GM18870 (cell line): ENCODE measurements around the gene UVRAG.

Source experiments
- ATAC-seq: cut with Tn5 transposase; IDR thresholded peaks from one replicate; pipeline ENCODE4 v1.9.1; 2021; ENCODE audit warnings: moderate library complexity; ENCODE audit not compliant: unreplicated experiment

Gene UVRAG

GRCh38 chr11:75802913-75803820 is 11.8 kb upstream of the UVRAG start:
- ATAC-seq, result peak; percentile 61

GRCh38 chr11:75809111-75809510 is 5.9 kb upstream of the UVRAG start:
- no peak for ATAC-seq

- no peak for ATAC-seq
Measured at GRCh38 chr11:75809991-75810390, 5.0 kb upstream of the UVRAG start.

GRCh38 chr11:75810637-75811390 is 4.2 kb upstream of the UVRAG start:
- no peak for ATAC-seq

- ATAC-seq, result no peak
Measured at GRCh38 chr11:75811485-75811884, 3.5 kb upstream of the UVRAG start.

- ATAC-seq, result no peak
Measured at GRCh38 chr11:75812542-75813040, 2.4 kb upstream of the UVRAG start.

GRCh38 chr11:75813124-75813523 is 1.9 kb upstream of the UVRAG start:
- ATAC-seq, result no peak

- no peak for ATAC-seq
Measured at GRCh38 chr11:75813622-75814039, 1.4 kb upstream of the UVRAG start.

GRCh38 chr11:75814363-75814676 is 690 bp upstream of the UVRAG start:
- peak; percentile 22 for ATAC-seq

- no peak for ATAC-seq
Measured at GRCh38 chr11:75815345-75816168, 547 bp downstream of the UVRAG start.

- no peak for ATAC-seq
Measured at GRCh38 chr11:75816561-75817239, 1.7 kb downstream of the UVRAG start.

- ATAC-seq, result no peak
Measured at GRCh38 chr11:75820645-75821044, 5.6 kb downstream of the UVRAG start.

- no peak for ATAC-seq
Measured at GRCh38 chr11:75821202-75821601, 6.2 kb downstream of the UVRAG start.

- no peak for ATAC-seq
Measured at GRCh38 chr11:75822541-75822940, 7.5 kb downstream of the UVRAG start.

- ATAC-seq, result no peak
Measured at GRCh38 chr11:75823415-75823814, 8.4 kb downstream of the UVRAG start.

- peak; percentile 1 for ATAC-seq
Measured at GRCh38 chr11:75823946-75824345, 8.9 kb downstream of the UVRAG start.

GRCh38 chr11:75826461-75827230 is 11.6 kb downstream of the UVRAG start:
- no peak for ATAC-seq

GRCh38 chr11:75827562-75827961 is 12.6 kb downstream of the UVRAG start:
- ATAC-seq, result no peak

- no peak for ATAC-seq
Measured at GRCh38 chr11:75831915-75832502, 17.0 kb downstream of the UVRAG start.
